Liver (tissue), 9 donors: ENCODE results near the gene GOSR2. TPM values are rescaled to one million over a fixed set of nuclear protein-coding genes. Genes with fewer than 3 reads are reported as not detected.

Experiments used
- DNase-seq: peaks from one replicate; pipeline ENCODE4 v3.0.0-alpha.2; 2017; ENCODE audit warnings: low spot score
- H3K27ac ChIP-seq, 2 donors: one replicate each; pipeline ENCODE4 v1.7.0; 2013; ENCODE audit warnings: inconsistent platforms in 2 of 2, low read length in 2 of 2, control low read depth in 1 of 2, low read depth in 1 of 2, mild to moderate bottlenecking in 1 of 2
- H3K27me3 ChIP-seq, 4 donors: one replicate each; pipeline versions ENCODE4 v1.6.1 to v1.7.0; 2013; ENCODE audit warnings: low read length in 3 of 4, inconsistent platforms in 1 of 4, mild to moderate bottlenecking in 1 of 4, moderate library complexity in 1 of 4; ENCODE audit not compliant: control insufficient read depth in 4 of 4, insufficient read depth in 4 of 4
- H3K36me3 ChIP-seq, 4 donors: one replicate each; pipeline versions ENCODE4 v1.6.1 to v1.7.0; 2013; ENCODE audit warnings: low read length in 3 of 4, mild to moderate bottlenecking in 3 of 4, low read depth in 1 of 4, moderate library complexity in 1 of 4; ENCODE audit not compliant: control insufficient read depth in 4 of 4, insufficient read depth in 3 of 4
- H3K4me1 ChIP-seq, 4 donors: one replicate each; pipeline versions ENCODE4 v1.6.1 to v1.7.0; 2013; ENCODE audit warnings: low read length in 3 of 4, mild to moderate bottlenecking in 3 of 4, moderate library complexity in 1 of 4; ENCODE audit not compliant: control insufficient read depth in 4 of 4, insufficient read depth in 4 of 4
- H3K4me3 ChIP-seq, 3 donors: one replicate each; pipeline versions ENCODE4 v1.6.1 to v1.7.0; 2013; ENCODE audit warnings: low read length in 3 of 3, control low read depth in 1 of 3, low read depth in 1 of 3, mild to moderate bottlenecking in 1 of 3
- H3K9ac ChIP-seq, 2 donors: one replicate each; pipeline ENCODE4 v1.7.0; 2013; ENCODE audit warnings: low read length in 2 of 2, mild to moderate bottlenecking in 2 of 2, moderate library complexity in 2 of 2, control low read depth in 1 of 2, low read depth in 1 of 2
- H3K9me3 ChIP-seq, 4 donors: one replicate each; pipeline versions ENCODE4 v1.6.1 to v1.7.0; 2013; ENCODE audit warnings: low read length in 3 of 4; ENCODE audit not compliant: control insufficient read depth in 4 of 4
- CTCF ChIP-seq: fragments of 150-350 bp; IDR thresholded peaks from 2 replicates; pipeline ENCODE4 v1.5.1; 2017; ENCODE audit warnings: improper control_type of control experiment, low read depth, low read length; ENCODE audit not compliant: missing input control
- EGR1 ChIP-seq, 2 donors: IDR thresholded peaks; 2 replicates each; pipeline ENCODE4 v1.6.1; 2016 to 2018; ENCODE audit warnings: antibody characterized with exemption in 2 of 2, low read depth in 2 of 2
- FOXA2 ChIP-seq: IDR thresholded peaks from 2 replicates; pipeline ENCODE4 v1.6.1; 2016; ENCODE audit warnings: antibody characterized with exemption
- GABPA ChIP-seq, 2 donors: IDR thresholded peaks in 1 of 2; conservative IDR thresholded peaks in 1 of 2; 2 replicates each; pipeline ENCODE4 v1.6.1; 2016; ENCODE audit warnings: antibody characterized with exemption in 2 of 2, mild to moderate bottlenecking in 1 of 2, moderate library complexity in 1 of 2
- HNF4A ChIP-seq, 2 donors: conservative IDR thresholded peaks; 2 replicates each; pipeline ENCODE4 v1.6.1; 2016; ENCODE audit warnings: antibody characterized with exemption in 2 of 2, mild to moderate bottlenecking in 2 of 2
- JUND ChIP-seq, 2 donors: IDR thresholded peaks; 2 replicates each; pipeline ENCODE4 v1.6.1; 2016; ENCODE audit warnings: antibody characterized with exemption in 2 of 2
- RAD21 ChIP-seq, 2 donors: IDR thresholded peaks; 2 replicates each; pipeline ENCODE4 v1.6.1; 2016; ENCODE audit warnings: antibody characterized with exemption in 2 of 2, mild to moderate bottlenecking in 2 of 2
- RXRA ChIP-seq, 2 donors: IDR thresholded peaks; 2 replicates each; pipeline ENCODE4 v1.6.1; 2017 to 2018; ENCODE audit warnings: antibody characterized with exemption in 2 of 2, mild to moderate bottlenecking in 1 of 2
- SP1 ChIP-seq: IDR thresholded peaks from 2 replicates; pipeline ENCODE4 v1.6.1; 2018; ENCODE audit warnings: antibody characterized with exemption, mild to moderate bottlenecking
- TAF1 ChIP-seq: conservative IDR thresholded peaks from 2 replicates; pipeline ENCODE4 v1.6.1; 2016; ENCODE audit warnings: antibody characterized with exemption, mild to moderate bottlenecking
- YY1 ChIP-seq: IDR thresholded peaks from 2 replicates; pipeline ENCODE4 v1.6.1; 2016; ENCODE audit warnings: antibody characterized with exemption, mild to moderate bottlenecking
- WGBS: extraction: QIAGEN DNeasy Blood & Tissue Kit; methylation state at CpG from one replicate; pipeline ENCODE4 v1.1.7; 2013; 5-methylcytosine and 5-hydroxymethylcytosine counted together
- polyA plus RNA-seq, 2 donors: library from polyadenylated mRNA; stranded (reverse) in 1 of 2; unstranded in 1 of 2; fragments of 200-250 nt in 1 of 2; fragments of >200 nt in 1 of 2; fragmentation: Nextera tagmentation in 1 of 2; extraction: Ambion mirVana in 1 of 2; gene quantifications; one replicate each; pipeline versions ENCODE4 v1.2.1 to v1.2.3, GENCODE V29; 2013 to 2015
- total RNA-seq, 2 donors: library from RNA; depleted of rRNA; stranded (reverse); fragments of >200 nt; gene quantifications; one replicate each; pipeline ENCODE4 v1.2.3, GENCODE V29; 2014
- TF ChIP-seq, protein P1 (sequence below): IDR thresholded peaks from 2 replicates; pipeline ENCODE4 v1.6.1; 2016; ENCODE audit warnings: antibody characterized with exemption
- TF ChIP-seq, protein P2 (sequence below): IDR thresholded peaks from 2 replicates; pipeline ENCODE4 v1.6.1; 2016; ENCODE audit warnings: antibody characterized with exemption
- TF ChIP-seq, protein P3 (sequence below): IDR thresholded peaks from 2 replicates; pipeline ENCODE4 v1.6.1; 2016; ENCODE audit warnings: antibody characterized with exemption, mild to moderate bottlenecking
- TF ChIP-seq, protein P4 (sequence below): IDR thresholded peaks from 2 replicates; pipeline ENCODE4 v1.6.1; 2016; ENCODE audit warnings: antibody characterized with exemption
- donor health status: healthy.
- donor health status: healthy.
- donor health status: healthy.
- donor health status: healthy.
- donor health status: healthy.

Gene GOSR2
- total and polyA plus RNA-seq, 4 donors = 19.9 to 43.8 (median 21.0) TPM

GRCh38 chr17:46890638-46891037, 32.3 kb upstream of the GOSR2 start:
- TF ChIP-seq GABPA (IDR thresholded peaks at IDR 0.05 in 1 of 2, conservative IDR thresholded peaks at IDR 0.05 in 1 of 2) (no peak), EGR1 (IDR thresholded peaks at IDR 0.05; ENCODE audit: low read depth in 2 of 2) (no peak), CTCF (no peak), JUND (IDR thresholded peaks at IDR 0.05) (no peak), YY1 (no peak), RXRA (IDR thresholded peaks at IDR 0.05) (no peak)
- TF ChIP-seq, protein P1, sequence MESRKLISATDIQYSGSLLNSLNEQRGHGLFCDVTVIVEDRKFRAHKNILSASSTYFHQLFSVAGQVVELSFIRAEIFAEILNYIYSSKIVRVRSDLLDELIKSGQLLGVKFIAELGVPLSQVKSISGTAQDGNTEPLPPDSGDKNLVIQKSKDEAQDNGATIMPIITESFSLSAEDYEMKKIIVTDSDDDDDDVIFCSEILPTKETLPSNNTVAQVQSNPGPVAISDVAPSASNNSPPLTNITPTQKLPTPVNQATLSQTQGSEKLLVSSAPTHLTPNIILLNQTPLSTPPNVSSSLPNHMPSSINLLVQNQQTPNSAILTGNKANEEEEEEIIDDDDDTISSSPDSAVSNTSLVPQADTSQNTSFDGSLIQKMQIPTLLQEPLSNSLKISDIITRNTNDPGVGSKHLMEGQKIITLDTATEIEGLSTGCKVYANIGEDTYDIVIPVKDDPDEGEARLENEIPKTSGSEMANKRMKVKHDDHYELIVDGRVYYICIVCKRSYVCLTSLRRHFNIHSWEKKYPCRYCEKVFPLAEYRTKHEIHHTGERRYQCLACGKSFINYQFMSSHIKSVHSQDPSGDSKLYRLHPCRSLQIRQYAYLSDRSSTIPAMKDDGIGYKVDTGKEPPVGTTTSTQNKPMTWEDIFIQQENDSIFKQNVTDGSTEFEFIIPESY = no peak
- TF ChIP-seq, protein P2, sequence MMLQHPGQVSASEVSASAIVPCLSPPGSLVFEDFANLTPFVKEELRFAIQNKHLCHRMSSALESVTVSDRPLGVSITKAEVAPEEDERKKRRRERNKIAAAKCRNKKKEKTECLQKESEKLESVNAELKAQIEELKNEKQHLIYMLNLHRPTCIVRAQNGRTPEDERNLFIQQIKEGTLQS = no peak
- TF ChIP-seq, protein P3, sequence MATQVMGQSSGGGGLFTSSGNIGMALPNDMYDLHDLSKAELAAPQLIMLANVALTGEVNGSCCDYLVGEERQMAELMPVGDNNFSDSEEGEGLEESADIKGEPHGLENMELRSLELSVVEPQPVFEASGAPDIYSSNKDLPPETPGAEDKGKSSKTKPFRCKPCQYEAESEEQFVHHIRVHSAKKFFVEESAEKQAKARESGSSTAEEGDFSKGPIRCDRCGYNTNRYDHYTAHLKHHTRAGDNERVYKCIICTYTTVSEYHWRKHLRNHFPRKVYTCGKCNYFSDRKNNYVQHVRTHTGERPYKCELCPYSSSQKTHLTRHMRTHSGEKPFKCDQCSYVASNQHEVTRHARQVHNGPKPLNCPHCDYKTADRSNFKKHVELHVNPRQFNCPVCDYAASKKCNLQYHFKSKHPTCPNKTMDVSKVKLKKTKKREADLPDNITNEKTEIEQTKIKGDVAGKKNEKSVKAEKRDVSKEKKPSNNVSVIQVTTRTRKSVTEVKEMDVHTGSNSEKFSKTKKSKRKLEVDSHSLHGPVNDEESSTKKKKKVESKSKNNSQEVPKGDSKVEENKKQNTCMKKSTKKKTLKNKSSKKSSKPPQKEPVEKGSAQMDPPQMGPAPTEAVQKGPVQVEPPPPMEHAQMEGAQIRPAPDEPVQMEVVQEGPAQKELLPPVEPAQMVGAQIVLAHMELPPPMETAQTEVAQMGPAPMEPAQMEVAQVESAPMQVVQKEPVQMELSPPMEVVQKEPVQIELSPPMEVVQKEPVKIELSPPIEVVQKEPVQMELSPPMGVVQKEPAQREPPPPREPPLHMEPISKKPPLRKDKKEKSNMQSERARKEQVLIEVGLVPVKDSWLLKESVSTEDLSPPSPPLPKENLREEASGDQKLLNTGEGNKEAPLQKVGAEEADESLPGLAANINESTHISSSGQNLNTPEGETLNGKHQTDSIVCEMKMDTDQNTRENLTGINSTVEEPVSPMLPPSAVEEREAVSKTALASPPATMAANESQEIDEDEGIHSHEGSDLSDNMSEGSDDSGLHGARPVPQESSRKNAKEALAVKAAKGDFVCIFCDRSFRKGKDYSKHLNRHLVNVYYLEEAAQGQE = no peak
- TF ChIP-seq, protein P4, sequence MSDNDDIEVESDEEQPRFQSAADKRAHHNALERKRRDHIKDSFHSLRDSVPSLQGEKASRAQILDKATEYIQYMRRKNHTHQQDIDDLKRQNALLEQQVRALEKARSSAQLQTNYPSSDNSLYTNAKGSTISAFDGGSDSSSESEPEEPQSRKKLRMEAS = no peak
- DNase-seq = no peak
- H3K4me3 ChIP-seq = no peak overlapping the region
- no peaks in the 10 kb centered on the region for H3K9me3 ChIP-seq
- no peaks in the 10 kb centered on the region for H3K4me1 ChIP-seq
- WGBS = 68% methylated on average over 6 of the region's 6 CpGs
- no peak overlapping the region for H3K9ac ChIP-seq
- H3K27ac ChIP-seq = no peak overlapping the region
- no peaks in the 10 kb centered on the region for H3K27me3 ChIP-seq
- H3K36me3 ChIP-seq = no peaks in the 10 kb centered on the region

DNA sequence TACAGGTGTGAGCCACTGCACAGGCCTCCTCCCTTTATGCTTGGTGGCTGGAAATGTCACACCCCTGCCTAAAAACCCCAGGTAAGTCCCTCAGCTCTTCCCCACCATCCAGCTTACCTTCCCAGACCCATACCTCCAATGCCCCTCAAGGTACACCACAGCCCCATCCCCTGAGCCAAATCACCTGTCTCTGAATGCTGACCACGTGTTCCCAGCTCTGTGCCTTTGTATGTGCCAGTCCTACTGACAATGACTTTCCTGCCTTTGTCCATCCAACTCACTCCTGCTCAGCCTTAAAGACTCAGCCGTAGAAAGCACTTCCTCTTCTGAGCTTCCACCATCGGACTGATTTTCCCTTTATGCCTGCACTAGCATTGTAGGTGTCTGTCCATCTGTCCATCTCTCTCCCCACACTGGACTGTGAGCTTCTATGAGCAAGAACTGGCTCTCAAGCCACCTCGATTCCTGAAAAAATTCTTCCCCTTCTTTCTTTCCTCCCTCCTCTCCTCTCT, 30.7 kb upstream of the GOSR2 start:
- Histone ChIP-seq H3K27me3 (no peaks in the 10 kb centered on the region), H3K4me1 (no peaks in the 10 kb centered on the region), H3K9me3 (no peaks in the 10 kb centered on the region), H3K36me3 (no peaks in the 10 kb centered on the region), H3K27ac (no peak overlapping the region), H3K9ac (no peak overlapping the region), H3K4me3 (no peak overlapping the region)
- no peak for DNase-seq
- 75% methylated on average over 4 of the region's 4 CpGs for WGBS
- TF ChIP-seq TAF1 (no peak), JUND (IDR thresholded peaks at IDR 0.05) (no peak), CTCF (no peak), FOXA2 (no peak), GABPA (IDR thresholded peaks at IDR 0.05 in 1 of 2, conservative IDR thresholded peaks at IDR 0.05 in 1 of 2) (no peak), RAD21 (IDR thresholded peaks at IDR 0.05) (no peak), HNF4A (conservative IDR thresholded peaks at IDR 0.05) (no peak), RXRA (IDR thresholded peaks at IDR 0.05) (no peak), SP1 (no peak), YY1 (no peak)
- TF ChIP-seq, protein P1 = no peak
- TF ChIP-seq, protein P4 = no peak
- TF ChIP-seq, protein P2 = no peak
